SW480 (cell line): Measurements from ENCODE around the gene POU3F1.

Experiments used
- DNase-seq: peaks from one replicate; pipeline ENCODE4 v3.0.0-alpha.2; 2016; ENCODE audit warnings: low spot score

POU3F1 gene

DNA sequence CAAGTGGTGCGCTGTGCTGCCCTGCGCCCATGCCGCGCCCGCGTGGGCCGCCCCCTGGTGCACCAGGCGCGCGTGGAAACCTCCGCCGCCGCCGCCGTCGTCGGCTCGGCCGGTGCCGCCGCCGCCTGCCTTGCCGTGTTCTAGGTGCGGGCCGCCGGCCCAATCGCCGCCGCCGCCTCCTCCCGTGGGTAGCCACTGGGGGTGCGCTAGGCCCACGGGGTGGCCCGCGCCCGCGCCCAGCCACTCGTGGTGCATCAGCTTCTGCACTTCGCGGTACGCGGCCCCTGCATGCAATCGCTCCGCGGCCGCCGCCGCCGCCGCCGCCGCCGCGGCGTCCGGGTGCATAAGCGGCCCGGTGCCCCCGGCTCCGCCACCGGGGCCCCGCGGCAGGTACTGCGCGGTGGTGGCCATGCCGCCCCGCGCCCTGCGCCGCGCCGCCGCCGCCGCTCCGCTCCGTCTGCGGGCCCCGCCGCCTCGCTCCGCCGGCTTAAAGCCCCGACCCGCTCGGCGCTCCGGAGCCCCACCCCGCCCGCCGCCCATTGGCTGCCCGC is at the start of gene POU3F1:
Gene POU3F1, minus strand, starts transcription at position 461 of the 551 bp plus-strand sequence. Its CDS starts 50 bp downstream, at position 411.
- no peak for DNase-seq

DNA sequence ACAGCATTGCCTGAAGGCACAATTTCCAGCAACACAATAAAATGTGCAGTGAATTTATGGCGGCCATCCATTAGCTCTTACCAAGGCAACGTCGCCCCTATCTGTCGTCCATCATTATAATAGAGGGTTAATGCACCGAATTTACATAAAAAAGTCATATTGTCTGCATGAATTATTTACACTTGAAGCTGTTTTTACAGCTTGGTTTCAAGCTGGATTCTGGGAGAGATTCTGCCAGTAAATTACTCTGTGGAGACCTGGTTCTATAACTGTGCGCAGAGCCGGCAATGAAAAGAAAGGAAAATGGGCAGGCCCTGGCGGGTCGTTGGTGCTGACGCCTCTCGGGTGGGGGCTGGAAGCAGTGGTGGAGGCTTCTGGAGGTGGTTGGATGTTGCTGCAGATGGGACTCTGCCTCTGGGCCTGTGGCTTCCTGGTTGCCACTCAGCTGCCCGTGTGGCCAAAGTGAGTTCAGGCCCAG is 48.9 kb upstream of the POU3F1 start:
- DNase-seq, result no peak

- no peak for DNase-seq
Observed at GRCh38 chr1:38094711-38095290, 48.2 kb upstream of the POU3F1 start.

- DNase-seq, result no peak
Observed at GRCh38 chr1:38093569-38094520, 47.3 kb upstream of the POU3F1 start.

DNA sequence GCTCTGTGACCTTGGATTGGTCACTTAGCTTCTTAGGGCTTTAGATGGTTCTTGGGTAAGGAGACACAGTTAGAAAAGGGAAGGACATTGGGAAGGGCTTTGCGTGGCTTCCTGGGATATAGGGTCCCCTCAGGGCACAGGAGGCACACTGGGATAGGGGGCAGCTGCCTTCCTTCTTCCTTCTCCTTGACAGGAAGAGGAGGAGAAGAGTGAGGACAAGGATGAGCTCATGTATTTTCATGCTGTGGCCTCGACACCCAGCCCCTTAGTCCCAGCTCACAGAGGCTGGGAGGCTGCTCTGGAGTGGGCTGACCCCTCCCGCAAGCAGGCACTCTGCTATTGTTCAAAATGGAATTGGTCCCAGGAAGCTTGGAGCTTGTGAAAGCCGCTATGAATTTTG is 45.7 kb upstream of the POU3F1 start:
- no peak for DNase-seq

DNA sequence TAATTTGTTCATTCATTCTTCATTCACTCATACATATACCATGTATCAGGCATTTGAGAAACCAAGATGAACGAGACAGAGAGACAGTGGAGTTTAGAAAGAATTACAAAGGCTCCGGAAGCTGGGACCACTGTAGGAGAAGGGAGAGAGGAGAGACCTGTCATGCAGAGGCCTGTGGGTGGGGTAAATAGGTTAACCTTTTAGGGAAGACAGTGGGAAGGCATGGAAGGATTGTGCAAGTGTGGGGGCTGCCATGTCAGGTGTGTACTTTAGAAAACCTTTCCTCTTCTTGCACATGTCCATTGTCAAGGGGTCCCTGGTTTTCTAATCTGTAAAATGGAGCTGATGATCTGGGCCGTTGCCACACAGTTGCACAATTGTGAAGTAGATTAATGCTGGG is 44.2 kb upstream of the POU3F1 start:
- no peak for DNase-seq

GRCh38 chr1:38089712-38090360 is 43.2 kb upstream of the POU3F1 start:
- no peak for DNase-seq

DNA sequence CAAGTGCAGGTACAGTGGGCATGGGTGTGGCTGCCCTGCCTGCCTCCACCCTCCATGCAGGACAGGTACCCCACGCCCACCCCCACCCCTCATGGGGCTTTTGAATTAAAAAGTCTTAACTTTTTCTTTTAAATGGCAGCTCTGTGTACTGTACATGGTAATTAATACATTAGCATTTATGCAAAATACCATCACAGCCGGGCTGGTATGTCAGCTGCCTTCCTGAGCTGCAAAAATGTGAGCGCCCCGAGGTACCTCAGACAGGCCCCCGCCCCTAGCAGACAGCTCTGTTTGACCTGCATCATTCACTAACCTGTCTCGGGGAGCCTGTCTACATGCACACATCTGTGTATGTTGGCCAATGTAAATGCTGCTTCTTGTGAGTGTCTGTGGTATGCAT is 42.2 kb upstream of the POU3F1 start:
- DNase-seq, result no peak

DNA sequence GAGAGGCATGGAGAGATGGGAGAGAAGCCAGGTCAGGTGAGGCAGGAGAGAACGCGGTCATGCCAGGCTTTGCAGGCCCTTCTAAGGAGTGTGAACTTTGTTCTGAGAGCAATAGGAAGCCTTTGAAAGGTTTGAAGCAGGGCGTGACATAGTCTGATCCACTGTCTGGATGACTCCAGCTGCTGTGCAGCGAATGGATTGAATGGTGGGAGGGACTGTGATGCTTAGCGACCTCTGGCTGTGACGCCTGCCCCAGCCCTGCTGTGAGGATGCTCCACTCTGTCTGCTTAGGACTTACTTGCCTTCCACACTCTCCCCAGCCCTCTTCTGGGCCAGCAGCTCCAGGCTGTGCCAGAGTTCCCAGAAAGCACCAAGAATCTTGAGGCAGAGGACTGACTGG is 41.8 kb upstream of the POU3F1 start:
- DNase-seq, result peak; percentile 54

GRCh38 chr1:38087676-38088075 is 41.1 kb upstream of the POU3F1 start:
- no peak for DNase-seq

DNA sequence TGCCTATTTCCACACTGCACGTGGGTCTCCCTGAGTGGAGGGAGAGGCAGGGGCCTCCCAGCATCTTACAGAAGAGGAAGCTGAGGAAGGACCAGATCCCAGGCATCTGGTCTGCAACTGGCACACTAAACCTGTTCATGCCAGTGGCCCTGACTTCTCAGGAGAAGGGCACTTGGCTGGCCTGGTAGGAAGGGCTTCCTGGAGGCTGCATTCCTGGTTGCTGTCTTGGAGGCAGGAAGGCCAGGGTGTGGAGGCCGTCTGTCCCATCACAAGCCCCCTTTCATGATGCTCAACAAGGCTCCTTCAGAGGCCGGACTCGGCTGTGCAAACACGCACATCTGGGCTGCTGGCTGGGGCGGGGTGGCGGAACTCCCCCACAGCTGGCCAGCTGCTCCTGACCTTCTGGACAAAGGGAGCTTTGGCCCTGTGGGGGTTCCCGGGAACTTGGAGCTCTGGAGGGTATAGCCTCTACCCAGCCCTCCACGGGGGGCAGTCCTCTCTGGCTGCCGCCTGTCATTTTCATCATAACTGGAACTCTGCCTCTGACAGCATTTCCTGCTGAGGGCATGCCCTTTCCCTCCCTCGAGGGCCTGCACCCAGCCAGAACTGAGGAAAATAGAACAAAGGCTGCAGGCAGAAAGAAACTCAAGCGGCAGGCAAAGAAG is 39.2 kb upstream of the POU3F1 start:
- no peak for DNase-seq

DNA sequence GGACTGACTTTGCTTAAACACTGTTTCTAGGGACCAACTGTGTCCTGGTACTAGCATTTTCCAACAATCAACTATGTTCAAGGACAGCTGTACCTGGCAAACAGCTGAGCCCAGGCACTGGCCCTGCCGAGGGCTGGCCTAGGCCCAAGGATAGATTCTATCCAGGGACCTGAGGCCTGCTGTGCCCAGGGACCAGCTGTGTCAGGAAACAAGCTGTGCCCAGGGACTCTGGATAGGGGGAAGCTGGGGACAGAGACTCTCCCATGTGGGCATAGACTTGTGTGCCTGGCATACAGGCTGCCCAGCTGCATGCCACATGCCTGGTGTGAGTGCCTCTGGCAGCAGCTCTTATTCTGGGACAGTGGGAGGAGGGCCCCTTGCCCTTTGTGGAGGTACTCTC is 38.1 kb upstream of the POU3F1 start:
- no peak for DNase-seq

DNA sequence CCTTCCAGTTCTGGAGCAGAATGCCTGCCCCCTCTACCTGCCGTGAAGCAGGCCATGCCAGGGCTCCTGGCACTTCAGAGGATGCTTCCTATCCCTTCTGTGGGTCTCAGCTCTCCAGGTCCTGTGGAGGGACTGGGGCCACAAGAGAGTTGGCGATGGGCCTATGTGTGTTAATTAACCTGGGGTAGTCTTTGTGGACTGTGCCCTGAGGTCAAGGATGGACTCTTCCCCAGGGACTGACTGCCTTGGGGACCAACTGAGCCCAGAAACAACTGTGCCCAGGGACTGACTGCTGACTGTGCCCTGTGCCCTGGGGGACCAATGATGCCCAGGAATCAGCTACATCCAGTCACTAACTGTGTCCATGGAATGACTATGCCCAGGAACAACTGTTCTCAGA is 37.5 kb upstream of the POU3F1 start:
- DNase-seq, result no peak

GRCh38 chr1:38083541-38083940 is 36.9 kb upstream of the POU3F1 start:
- no peak for DNase-seq

- no peak for DNase-seq
Observed at GRCh38 chr1:38082769-38083263, 36.2 kb upstream of the POU3F1 start.

DNA sequence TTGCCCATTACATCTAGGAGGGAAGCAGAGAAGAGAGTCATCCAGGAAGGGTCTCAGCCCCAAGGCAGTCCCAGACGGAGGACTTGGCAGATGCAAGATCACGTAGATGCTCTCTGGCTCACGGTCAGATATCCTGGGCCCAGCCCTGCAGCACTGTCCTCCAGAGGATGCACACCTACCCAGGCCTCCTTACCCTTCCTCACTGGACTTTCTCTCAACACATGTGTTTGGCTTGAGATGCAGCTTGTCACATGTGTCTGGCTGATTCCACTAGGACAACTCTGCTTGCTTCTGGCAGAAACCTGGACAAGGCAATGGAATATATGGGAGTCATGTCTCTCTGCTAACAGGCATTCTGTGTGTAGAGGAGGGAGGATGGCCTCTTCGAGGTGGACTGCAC is 32.4 kb upstream of the POU3F1 start:
- no peak for DNase-seq

- no peak for DNase-seq
Observed at GRCh38 chr1:38077523-38078147, 31.0 kb upstream of the POU3F1 start.

GRCh38 chr1:38076455-38076854 is 29.9 kb upstream of the POU3F1 start:
- no peak for DNase-seq

DNA sequence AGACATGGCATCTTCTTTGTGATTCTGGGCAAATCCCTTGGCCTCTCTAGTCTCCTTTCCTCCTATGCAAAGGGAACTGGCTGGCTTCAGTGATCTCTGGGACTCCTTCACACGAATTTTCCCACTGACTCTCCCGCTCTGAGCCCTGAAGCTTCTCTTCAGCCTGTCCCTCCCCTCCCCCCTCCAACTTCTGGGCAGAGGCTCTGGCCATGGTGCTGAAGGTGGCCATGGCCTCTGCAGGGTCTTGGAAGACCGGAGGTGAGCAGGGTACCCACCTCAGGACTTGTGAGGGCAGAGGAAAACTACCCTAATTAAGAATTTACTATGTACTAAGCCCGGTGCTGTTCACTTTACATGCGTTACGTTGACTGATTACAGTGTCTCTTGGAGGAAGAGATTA is 29.4 kb upstream of the POU3F1 start:
- DNase-seq, result no peak

- DNase-seq, result no peak
Observed at GRCh38 chr1:38075191-38075590, 28.6 kb upstream of the POU3F1 start.

- DNase-seq, result no peak
Observed at GRCh38 chr1:38074302-38074677, 27.7 kb upstream of the POU3F1 start.
